Measurements from ENCODE around the gene CREBBP.

CREBBP gene

GRCh38 chr16:3770530-3770929, 110.0 kb downstream of the CREBBP start:
- Histone ChIP-seq H3K36me3 (peaks cover 59% of the 10 kb centered on the region), H3K9me3 (no peaks in the 10 kb centered on the region), H3K4me3 (ENCODE audit: low read depth, low read length) (no peak overlapping the region), H3K4me1 (peaks cover 17% of the 10 kb centered on the region), H3K27me3 (no peaks in the 10 kb centered on the region)
- TF ChIP-seq, protein P1, sequence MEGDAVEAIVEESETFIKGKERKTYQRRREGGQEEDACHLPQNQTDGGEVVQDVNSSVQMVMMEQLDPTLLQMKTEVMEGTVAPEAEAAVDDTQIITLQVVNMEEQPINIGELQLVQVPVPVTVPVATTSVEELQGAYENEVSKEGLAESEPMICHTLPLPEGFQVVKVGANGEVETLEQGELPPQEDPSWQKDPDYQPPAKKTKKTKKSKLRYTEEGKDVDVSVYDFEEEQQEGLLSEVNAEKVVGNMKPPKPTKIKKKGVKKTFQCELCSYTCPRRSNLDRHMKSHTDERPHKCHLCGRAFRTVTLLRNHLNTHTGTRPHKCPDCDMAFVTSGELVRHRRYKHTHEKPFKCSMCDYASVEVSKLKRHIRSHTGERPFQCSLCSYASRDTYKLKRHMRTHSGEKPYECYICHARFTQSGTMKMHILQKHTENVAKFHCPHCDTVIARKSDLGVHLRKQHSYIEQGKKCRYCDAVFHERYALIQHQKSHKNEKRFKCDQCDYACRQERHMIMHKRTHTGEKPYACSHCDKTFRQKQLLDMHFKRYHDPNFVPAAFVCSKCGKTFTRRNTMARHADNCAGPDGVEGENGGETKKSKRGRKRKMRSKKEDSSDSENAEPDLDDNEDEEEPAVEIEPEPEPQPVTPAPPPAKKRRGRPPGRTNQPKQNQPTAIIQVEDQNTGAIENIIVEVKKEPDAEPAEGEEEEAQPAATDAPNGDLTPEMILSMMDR (IDR thresholded peaks at IDR 0.05; ENCODE audit: low read depth, low read length), result no peak
- DNase-seq, result no peak

GRCh38 chr16:3769942-3770341, 110.6 kb downstream of the CREBBP start:
- Histone ChIP-seq H3K36me3 (peaks cover 62% of the 10 kb centered on the region), H3K9me3 (no peaks in the 10 kb centered on the region), H3K27me3 (no peaks in the 10 kb centered on the region), H3K4me3 (ENCODE audit: low read depth, low read length) (no peak overlapping the region), H3K4me1 (peaks cover 16% of the 10 kb centered on the region)
- DNase-seq, result no peak
- TF ChIP-seq, protein P1 (IDR thresholded peaks at IDR 0.05; ENCODE audit: low read depth, low read length), result no peak

DNA sequence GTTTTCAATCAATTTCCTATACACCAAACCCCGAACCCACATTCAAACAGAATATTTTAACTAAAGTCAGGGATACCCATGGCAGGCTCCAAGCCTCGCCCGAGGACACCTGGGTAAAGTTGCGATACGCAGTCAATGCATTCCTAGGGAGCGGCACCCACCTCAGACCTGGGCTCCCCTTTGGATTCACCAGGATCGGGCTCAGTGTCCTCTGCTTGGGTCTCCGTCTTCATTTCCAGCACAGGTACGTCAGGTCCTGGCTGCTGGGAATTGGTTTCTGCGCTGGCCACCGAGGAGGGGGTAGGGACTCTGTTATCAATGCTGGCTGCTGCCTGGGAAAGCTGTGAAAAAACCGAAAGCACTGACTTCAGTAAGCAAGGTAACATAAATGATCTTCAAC, 111.5 kb downstream of the CREBBP start:
- H3K36me3 ChIP-seq, result peaks cover 59% of the 10 kb centered on the region
- peaks cover 7% of the 10 kb centered on the region for H3K4me1 ChIP-seq
- no peaks in the 10 kb centered on the region for H3K27me3 ChIP-seq
- H3K9me3 ChIP-seq, result no peaks in the 10 kb centered on the region
- TF ChIP-seq, protein P1 (IDR thresholded peaks at IDR 0.05; ENCODE audit: low read depth, low read length), result no peak
- no peak overlapping the region for H3K4me3 ChIP-seq (ENCODE audit: low read depth, low read length)
- DNase-seq, result no peak

- no peaks in the 10 kb centered on the region for H3K9me3 ChIP-seq
These were observed 113.1 kb downstream of the CREBBP start for GRCh38 chr16:3767333-3767986.

GRCh38 chr16:3766177-3766576, 114.3 kb downstream of the CREBBP start:
- Histone ChIP-seq H3K9me3 (no peaks in the 10 kb centered on the region), H3K36me3 (peaks cover 62% of the 10 kb centered on the region), H3K27me3 (no peaks in the 10 kb centered on the region), H3K4me3 (ENCODE audit: low read depth, low read length) (no peak overlapping the region), H3K4me1 (peaks cover 4% of the 10 kb centered on the region)
- TF ChIP-seq, protein P1 (IDR thresholded peaks at IDR 0.05; ENCODE audit: low read depth, low read length), result no peak
- no peak for DNase-seq

More at GRCh38 chr16:3767333-3767986, 113.1 kb downstream of the CREBBP start:
- H3K36me3 ChIP-seq, result peaks cover 61% of the 10 kb centered on the region
- H3K4me3 ChIP-seq (ENCODE audit: low read depth, low read length), result no peak overlapping the region
- no peak for DNase-seq
- peaks cover 3% of the 10 kb centered on the region for H3K4me1 ChIP-seq
- H3K27me3 ChIP-seq, result no peaks in the 10 kb centered on the region
- TF ChIP-seq, protein P1 (IDR thresholded peaks at IDR 0.05; ENCODE audit: low read depth, low read length), result no peak

- H3K9me3 ChIP-seq, result no peaks in the 10 kb centered on the region
- no peak overlapping the region for H3K4me3 ChIP-seq (ENCODE audit: low read depth, low read length)
- no peak for DNase-seq
- TF ChIP-seq, protein P1 (IDR thresholded peaks at IDR 0.05; ENCODE audit: low read depth, low read length), result no peak
- H3K36me3 ChIP-seq, result peaks cover 55% of the 10 kb centered on the region
- H3K4me1 ChIP-seq, result peaks cover 7% of the 10 kb centered on the region
- H3K27me3 ChIP-seq, result no peaks in the 10 kb centered on the region
These were observed 116.1 kb downstream of the CREBBP start for GRCh38 chr16:3764409-3764808.
